NK-92 treated with Interleukin-12 subunit alpha and Interleukin-12 subunit beta, amount 100 ng/mL, for 24 hours (cell line): ENCODE measurements around the gene SLC9A8.

ENCODE experiments used
- DNase-seq: peaks from one replicate; lab custom pipeline; 2025; lab: John Stamatoyannopoulos, UW

SLC9A8 gene

GRCh38 chr20:49786668-49787370, 25.8 kb upstream of the SLC9A8 start:
- DNase-seq: no peak

GRCh38 chr20:49787371-49788357, 25.0 kb upstream of the SLC9A8 start:
- DNase-seq: no peak

- no peak for DNase-seq
Observed at GRCh38 chr20:49790077-49790798, 22.4 kb upstream of the SLC9A8 start.

- DNase-seq: no peak
Observed at GRCh38 chr20:49791165-49791564, 21.5 kb upstream of the SLC9A8 start.

GRCh38 chr20:49792006-49792405, 20.6 kb upstream of the SLC9A8 start:
- DNase-seq: no peak

- no peak for DNase-seq
Observed at GRCh38 chr20:49792611-49793010, 20.0 kb upstream of the SLC9A8 start.

- no peak for DNase-seq
Observed at GRCh38 chr20:49794336-49795134, 18.1 kb upstream of the SLC9A8 start.

GRCh38 chr20:49795135-49795424, 17.5 kb upstream of the SLC9A8 start:
- DNase-seq: no peak

- DNase-seq: no peak
Observed at GRCh38 chr20:49796600-49797343, 15.9 kb upstream of the SLC9A8 start.

- no peak for DNase-seq
Observed at GRCh38 chr20:49797344-49797615, 15.3 kb upstream of the SLC9A8 start.

- no peak for DNase-seq
Observed at GRCh38 chr20:49798718-49799117, 13.9 kb upstream of the SLC9A8 start.

- DNase-seq: no peak
Observed at GRCh38 chr20:49799698-49800097, 12.9 kb upstream of the SLC9A8 start.

- no peak for DNase-seq
Observed at GRCh38 chr20:49803418-49803817, 9.2 kb upstream of the SLC9A8 start.

GRCh38 chr20:49804364-49804763, 8.3 kb upstream of the SLC9A8 start:
- no peak for DNase-seq

GRCh38 chr20:49805224-49805876, 7.3 kb upstream of the SLC9A8 start:
- DNase-seq: peak; percentile 47

- DNase-seq: no peak
Observed at GRCh38 chr20:49808753-49809152, 3.9 kb upstream of the SLC9A8 start.

GRCh38 chr20:49809803-49810359, 2.7 kb upstream of the SLC9A8 start:
- DNase-seq: no peak

- DNase-seq: no peak
Observed at GRCh38 chr20:49810491-49811190, 2.0 kb upstream of the SLC9A8 start.

GRCh38 chr20:49811825-49812506, 662 bp upstream of the SLC9A8 start:
- DNase-seq: no peak
